GM10266 (cell line): ENCODE data around the gene AHSG.

ENCODE experiments used
- DNase-seq: peaks from one replicate; pipeline ENCODE4 v3.0.0; 2012; ENCODE audit errors: extremely low spot score
- TF ChIP-seq, protein P1 (sequence below): IDR thresholded peaks from 2 replicates; pipeline ENCODE4 v1.5.1; 2012; ENCODE audit warnings: mild to moderate bottlenecking, low read depth; ENCODE audit not compliant: control insufficient read depth, insufficient read depth; ENCODE audit errors: missing control alignments

The AHSG gene

GRCh38 chr3:186637686-186638085 is 24.8 kb downstream of the AHSG start:
- TF ChIP-seq, protein P1, sequence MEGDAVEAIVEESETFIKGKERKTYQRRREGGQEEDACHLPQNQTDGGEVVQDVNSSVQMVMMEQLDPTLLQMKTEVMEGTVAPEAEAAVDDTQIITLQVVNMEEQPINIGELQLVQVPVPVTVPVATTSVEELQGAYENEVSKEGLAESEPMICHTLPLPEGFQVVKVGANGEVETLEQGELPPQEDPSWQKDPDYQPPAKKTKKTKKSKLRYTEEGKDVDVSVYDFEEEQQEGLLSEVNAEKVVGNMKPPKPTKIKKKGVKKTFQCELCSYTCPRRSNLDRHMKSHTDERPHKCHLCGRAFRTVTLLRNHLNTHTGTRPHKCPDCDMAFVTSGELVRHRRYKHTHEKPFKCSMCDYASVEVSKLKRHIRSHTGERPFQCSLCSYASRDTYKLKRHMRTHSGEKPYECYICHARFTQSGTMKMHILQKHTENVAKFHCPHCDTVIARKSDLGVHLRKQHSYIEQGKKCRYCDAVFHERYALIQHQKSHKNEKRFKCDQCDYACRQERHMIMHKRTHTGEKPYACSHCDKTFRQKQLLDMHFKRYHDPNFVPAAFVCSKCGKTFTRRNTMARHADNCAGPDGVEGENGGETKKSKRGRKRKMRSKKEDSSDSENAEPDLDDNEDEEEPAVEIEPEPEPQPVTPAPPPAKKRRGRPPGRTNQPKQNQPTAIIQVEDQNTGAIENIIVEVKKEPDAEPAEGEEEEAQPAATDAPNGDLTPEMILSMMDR, result no peak
- DNase-seq, result no peak

- DNase-seq, result no peak
- TF ChIP-seq, protein P1, result no peak
These were observed 25.4 kb downstream of the AHSG start for GRCh38 chr3:186638259-186638658.

DNA sequence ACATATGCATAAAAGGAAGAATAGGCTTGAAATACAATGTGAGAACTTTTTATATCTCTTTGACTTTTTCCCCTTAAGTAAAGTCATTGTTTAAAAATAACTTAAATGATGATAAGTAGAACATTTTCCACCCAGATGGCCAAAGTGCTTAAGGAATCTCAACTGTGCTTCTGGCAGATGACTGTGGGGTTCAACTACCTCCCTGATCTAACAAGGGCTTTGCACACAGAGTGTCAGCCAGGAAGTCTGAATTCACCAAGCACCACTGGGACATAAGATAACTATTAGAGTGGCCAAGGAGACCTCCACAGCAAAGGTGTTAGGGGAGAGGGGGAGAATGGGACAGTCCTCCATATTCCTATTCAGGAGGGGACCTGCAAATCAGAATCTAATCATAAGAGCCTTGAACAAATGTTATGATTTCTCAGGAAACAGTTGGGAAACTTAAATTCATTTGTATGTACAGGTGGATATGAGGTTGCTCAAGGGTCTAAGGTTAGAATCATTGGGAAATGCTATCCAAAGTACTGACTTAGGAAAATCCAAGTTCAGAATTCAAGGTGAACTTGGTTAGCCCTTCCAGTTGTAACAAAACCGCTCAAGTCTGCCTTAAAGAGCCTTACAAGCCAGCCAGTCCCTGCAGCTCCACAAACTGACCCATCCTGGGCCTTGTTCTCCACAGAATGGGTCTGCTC is 27.1 kb downstream of the AHSG start, which contains the start of gene FETUB:
TSS of gene FETUB (plus strand) at position 622 of the 695 bp plus-strand sequence. CDS start at position 684, 62 bp downstream.
- TF ChIP-seq, protein P1, result no peak
- DNase-seq, result no peak

GRCh38 chr3:186640473-186640818 is 27.6 kb downstream of the AHSG start:
- no peak for DNase-seq

GRCh38 chr3:186640929-186641328 is 28.1 kb downstream of the AHSG start:
- DNase-seq, result no peak
- TF ChIP-seq, protein P1, result no peak

More at GRCh38 chr3:186640473-186640818, 27.6 kb downstream of the AHSG start:
- TF ChIP-seq, protein P1, result no peak

GRCh38 chr3:186642014-186642413 is 29.2 kb downstream of the AHSG start:
- TF ChIP-seq, protein P1, result no peak
- no peak for DNase-seq

DNA sequence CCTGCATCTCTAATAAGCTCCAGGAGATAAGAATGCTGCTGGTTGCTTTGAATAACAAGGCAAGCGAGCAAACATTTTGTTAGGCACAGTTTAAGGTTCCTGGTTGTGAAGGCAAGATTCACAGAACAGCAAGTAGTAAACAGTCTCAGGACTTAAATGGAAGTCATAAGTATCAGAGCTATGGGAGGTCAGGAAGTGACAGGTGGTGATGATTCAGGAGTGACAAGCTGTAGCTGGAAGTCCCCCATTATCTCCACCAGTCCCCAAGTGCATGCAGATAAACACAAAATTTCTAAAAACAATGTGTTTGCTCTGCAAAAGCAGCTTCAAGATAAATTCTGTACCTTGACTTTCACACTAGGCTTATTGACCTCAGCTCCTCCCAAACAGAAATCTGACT is 30.6 kb downstream of the AHSG start:
- DNase-seq, result peak; percentile 36
- TF ChIP-seq, protein P1, result no peak
